Superior temporal gyrus (tissue), 1 donor: ENCODE measurements around the gene LZTS2.

ENCODE experiments used
- DNase-seq: peaks from one replicate; pipeline ENCODE4 v3.0.0-alpha.2; 2016; ENCODE audit errors: extremely low spot score

LZTS2 gene

GRCh38 chr10:100979791-100980272, 19.8 kb upstream of the LZTS2 start:
- no peak for DNase-seq

- no peak for DNase-seq
Observed at GRCh38 chr10:100980311-100980710, 19.3 kb upstream of the LZTS2 start.

DNA sequence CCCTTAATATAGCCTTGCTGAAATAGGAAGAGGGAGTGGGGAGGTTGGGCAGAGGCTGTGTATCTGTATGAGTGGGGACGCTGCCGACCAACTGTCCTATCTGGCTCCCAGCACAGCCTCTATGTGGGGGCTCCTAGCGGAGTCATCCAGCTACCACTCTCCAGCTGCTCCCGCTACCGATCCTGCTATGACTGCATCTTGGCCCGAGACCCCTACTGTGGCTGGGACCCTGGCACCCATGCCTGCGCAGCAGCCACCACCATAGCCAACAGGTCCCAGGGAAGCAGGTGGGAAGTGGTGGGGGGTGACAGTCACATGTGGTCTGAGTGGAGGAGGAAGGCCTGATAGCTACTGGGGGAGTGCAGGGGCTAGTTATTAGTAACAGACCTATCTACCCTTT, 18.9 kb upstream of the LZTS2 start:
- no peak for DNase-seq

GRCh38 chr10:100981178-100981772, 18.3 kb upstream of the LZTS2 start:
- no peak for DNase-seq

- no peak for DNase-seq
Observed at GRCh38 chr10:100982916-100983830, 16.4 kb upstream of the LZTS2 start.

DNA sequence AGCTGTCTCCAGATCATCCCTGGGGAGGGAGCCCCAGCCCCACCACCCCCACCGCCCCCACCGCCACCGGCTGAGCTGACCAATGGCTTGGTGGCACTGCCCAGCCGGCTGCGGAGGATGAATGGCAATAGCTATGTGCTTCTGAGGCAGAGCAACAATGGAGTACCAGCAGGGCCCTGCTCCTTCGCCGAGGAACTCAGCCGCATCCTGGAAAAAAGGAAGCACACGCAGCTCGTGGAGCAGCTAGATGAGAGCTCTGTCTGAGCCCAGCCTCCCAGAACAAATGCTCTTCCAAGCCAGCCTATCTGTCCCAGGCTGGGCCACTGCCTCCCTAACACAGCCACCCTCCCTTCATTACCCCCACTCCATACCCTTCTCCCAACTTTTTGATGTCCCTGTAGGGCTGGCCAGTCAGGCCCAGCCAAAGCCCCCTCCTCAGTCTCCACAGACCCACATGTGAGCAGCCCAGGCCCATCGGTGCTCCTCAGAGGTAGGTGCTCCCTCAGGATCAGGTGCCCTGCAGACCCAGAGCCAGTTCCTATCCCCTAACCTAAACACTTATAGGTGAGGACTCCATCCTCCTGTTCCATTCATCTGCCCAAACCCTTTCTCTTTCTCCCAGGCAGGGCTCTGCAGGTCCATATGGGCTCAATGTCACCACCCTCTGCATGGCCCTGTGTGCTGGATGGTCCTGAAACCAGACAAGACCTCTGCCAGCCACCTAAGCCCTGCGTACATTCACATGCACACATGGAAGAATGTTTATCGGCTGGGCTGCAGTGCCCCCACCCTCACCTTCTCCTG, 15.5 kb upstream of the LZTS2 start:
- no peak for DNase-seq

GRCh38 chr10:100984672-100985177, 14.9 kb upstream of the LZTS2 start:
- no peak for DNase-seq

DNA sequence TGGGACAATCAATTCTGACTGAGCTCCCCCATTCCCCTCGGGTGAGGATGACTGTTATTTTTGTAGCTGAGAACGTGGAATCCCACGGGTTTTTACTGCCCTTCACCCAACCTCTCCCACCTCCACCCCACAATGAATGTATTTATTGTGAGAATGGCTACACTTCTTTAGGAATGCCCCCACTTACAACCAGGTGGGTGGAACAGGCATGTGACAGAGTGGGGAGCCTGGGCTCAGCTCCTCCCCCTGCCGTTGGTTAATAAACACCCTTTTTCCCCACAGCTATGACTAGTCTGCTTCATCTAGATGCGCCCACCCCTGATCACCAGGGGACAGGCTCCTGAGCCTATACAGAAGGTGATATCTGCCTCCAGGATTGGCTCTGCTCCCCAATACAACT, 14.3 kb upstream of the LZTS2 start:
- no peak for DNase-seq

DNA sequence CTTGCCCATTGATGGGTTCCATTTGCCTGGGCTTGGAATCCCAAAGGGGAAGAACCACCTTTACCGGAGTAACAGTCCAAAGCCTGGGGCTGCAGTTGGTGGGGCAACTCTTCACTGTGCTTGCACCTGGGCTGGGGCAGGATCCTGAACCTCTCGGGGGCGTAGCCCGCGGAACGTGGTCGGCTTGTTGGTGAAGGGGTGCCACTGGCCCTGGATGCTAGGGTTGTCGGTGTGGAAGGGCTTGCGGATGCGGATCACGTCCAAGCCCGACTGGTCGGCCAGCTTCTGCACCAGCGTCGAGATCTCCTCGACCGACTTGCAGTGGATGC, 13.0 kb upstream of the LZTS2 start:
- no peak for DNase-seq

DNA sequence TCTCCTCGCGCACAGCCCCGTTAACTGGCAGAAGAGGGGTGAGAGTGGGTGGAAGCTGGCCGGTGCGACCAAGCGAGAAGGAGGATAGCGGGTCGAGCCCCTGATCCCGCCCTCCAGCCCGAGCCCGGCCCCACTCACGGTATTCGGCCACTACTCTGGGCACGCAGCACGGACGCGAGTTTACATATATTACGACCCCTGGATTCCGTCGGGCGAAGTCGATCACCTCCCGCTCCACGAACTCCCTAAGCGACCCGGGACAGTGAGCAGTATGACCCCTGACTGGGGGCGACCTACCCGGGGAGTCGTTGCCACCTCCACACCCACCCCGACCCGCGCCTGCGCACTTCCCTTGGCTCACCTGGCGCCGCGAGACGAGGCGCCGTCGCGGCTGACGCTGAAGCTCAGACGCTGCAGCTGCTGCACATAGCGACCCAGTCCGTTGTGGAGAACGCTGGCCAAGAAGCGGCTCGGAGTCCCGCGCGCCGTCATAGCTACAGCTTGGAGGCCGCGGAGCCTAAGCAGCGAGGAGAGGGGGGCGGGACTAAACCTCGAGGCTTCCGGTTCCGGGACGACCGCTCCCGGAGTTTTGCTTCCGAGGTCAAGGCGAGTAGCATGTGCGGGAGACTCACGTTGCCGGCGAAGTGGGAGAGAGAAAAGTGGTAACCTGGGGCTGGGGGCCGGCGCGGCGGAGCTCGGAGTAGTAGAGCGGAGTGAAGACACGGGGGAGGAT, 12.5 kb upstream of the LZTS2 start, which contains the start of the genes MRPL43 and TWNK:
Gene MRPL43, minus strand, starts transcription at position 546 of the 733 bp plus-strand sequence. Its CDS starts 54 bp downstream, at position 492.
Gene TWNK, plus strand, starts transcription at position 592 of the 733 bp plus-strand sequence. CDS start 668 bp downstream, outside the sequence.
- peak; percentile 93 for DNase-seq

- DNase-seq, result no peak
Observed at GRCh38 chr10:100987685-100988049, 11.9 kb upstream of the LZTS2 start.

- DNase-seq, result no peak
Observed at GRCh38 chr10:100988166-100988565, 11.4 kb upstream of the LZTS2 start.

DNA sequence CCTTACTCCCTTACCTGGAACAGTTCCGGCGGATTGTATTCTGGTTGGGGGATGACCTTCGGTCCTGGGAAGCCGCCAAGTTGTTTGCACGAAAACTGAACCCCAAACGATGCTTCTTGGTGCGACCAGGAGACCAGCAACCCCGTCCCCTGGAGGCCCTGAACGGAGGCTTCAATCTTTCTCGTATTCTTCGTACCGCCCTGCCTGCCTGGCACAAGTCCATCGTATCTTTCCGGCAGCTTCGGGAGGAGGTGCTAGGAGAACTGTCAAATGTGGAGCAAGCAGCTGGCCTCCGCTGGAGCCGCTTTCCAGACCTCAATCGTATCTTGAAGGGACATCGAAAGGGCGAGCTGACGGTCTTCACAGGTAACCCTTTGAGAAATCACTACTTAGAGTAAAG, 10.5 kb upstream of the LZTS2 start:
- no peak for DNase-seq

- DNase-seq, result peak; percentile 90
Observed at GRCh38 chr10:100993986-100994708, 5.5 kb upstream of the LZTS2 start.

GRCh38 chr10:100995181-100995580, 4.4 kb upstream of the LZTS2 start:
- DNase-seq, result no peak

- no peak for DNase-seq
Observed at GRCh38 chr10:100996678-100997359, 2.8 kb upstream of the LZTS2 start.

DNA sequence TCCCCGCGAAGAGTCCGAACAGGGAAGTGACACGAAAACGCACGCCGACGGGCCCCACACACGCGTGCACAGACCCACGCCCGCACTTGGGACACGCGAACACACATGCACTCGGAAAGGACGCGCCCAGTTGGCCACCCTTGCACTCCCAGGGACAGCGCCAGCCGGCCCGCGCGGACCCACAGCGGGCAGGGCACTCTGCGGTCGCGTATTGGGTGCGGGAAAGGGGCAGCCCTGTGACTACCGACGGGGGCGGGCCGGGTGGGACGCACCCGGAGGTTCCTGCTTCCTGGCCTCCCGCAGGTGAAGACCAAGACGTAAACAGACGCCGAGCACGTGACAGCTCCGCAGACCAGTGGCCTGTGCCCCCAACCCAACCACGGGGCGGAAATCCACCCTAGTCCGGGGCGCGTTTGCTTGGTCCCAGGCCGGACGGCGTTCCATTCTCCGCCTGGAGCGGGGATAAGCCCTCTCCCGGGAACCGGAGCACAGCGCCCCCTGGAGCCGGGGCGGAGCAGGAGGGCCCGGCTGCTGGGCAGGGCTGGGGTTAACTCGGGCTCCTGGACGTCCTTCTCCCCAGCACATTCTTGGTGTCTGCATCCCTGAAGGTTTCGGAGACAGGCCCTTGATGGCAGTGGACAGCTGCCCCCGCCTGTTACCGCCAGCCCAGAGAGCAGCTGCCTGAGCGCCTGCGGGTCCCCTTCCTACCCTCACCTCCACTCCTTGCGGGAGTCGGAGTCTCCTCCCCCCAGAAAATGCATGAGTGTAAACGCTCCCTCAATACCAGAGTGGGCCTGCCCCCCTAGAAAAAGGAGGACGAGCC, 2.0 kb upstream of the LZTS2 start:
- peak; percentile 72 for DNase-seq

DNA sequence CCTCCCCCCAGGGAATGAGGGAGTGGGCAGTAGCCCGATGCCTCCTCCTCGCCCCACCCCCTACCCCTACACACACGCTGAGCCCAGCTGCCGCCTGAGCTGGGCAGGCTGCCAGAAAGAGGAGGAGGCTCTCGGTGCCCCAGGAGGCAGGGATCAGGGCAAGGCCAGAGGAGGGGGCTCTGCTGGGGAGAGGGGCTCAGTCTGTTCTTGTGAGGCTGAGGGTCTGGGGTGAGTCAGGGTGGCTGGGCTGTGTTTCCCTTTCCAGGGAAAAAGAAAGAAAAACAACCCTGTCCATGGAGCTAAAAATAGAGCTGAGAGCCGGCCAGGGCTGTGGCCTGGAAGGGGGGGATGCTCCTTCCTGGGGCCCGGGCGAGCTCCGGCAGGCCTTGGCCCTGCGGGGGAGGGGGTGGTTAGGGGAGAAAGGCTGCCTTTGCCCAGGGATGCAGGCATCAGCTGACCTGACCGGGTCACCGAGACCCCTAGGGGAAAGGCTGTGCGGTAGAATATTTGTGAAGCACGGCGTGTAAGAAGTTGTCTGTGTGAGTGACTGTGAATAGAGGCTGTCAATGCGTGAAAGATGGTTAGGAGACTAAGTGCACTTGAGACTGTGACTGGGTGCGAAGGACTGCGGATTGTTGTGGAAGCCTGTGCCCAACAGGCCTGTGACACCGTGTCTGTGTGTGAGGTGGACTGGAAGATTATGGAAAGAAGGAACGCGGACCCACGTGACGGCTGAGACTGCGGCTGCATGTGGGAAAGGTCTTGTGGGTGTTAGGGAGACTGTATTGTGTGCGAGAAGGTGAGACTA, 1.2 kb upstream of the LZTS2 start:
- peak; percentile 90 for DNase-seq
